ENCODE results near the gene LRSAM1.

DNA sequence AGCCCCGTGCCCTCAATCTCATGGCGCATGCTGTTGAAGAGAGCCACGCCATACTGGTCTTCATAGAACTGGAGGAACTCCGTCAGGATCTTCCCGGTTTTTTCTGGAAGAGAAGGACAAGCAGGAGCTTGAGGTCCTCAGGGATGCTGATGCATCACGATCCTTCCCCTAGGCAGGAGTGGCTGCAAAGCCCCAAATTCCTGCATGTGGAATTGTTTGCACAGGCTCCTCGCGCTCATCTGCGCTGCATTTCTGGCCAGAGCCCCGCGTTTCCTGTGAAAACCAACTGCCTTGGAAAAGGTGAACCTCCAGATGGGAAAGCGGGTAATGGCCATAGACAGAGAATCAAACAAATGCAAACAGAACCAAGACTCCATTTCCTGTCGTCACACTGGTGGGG is 80.4 kb downstream of the LRSAM1 start:
- TF ChIP-seq SIN3A (IDR thresholded peaks at IDR 0.05; ENCODE audit: borderline replicate concordance, insufficient read depth, low read length) (no peak), POLR2AphosphoS5 (IDR thresholded peaks at IDR 0.05; ENCODE audit: low read depth, low read length) (no peak)
